ENCODE measurements around the gene POLR2H.
A peak's percentile ranks its signal among the peaks of the same experiment; 100 is the strongest.

Gene POLR2H

GRCh38 chr3:184361932-184362667 lies 590 bp downstream of the POLR2H start:
- intact Hi-C loops (cut with DNase I), result loop anchor here (10.0 kb wide), 1 partner anchor 443 kb away; no protein-coding TSS in a partner anchor
- DNase-seq, result peak in 8 of 10 donors; percentile 58 to 94 (median 68)

- intact Hi-C loops (cut with DNase I), result loop anchor here (10.0 kb wide), 1 partner anchor 442 kb away; no protein-coding TSS in a partner anchor
- DNase-seq, result peak; percentile 91 to 99 (median 95)
These were observed 1.4 kb downstream of the POLR2H start for GRCh38 chr3:184362668-184363546.

- DNase-seq, result no peak
- intact Hi-C loops (cut with DNase I), result loop anchor here (10.0 kb wide), 1 partner anchor 438 kb away; no protein-coding TSS in a partner anchor
These were observed 5.2 kb downstream of the POLR2H start for GRCh38 chr3:184366619-184367289.

- DNase-seq, result peak in 2 of 10 donors; percentile 44 to 64
These were observed 6.6 kb downstream of the POLR2H start for GRCh38 chr3:184368116-184368515.

GRCh38 chr3:184368586-184369183 lies 7.2 kb downstream of the POLR2H start:
- intact Hi-C loops (cut with DNase I), result loop anchor here (10.0 kb wide), 1 partner anchor 436 kb away; no protein-coding TSS in a partner anchor
- DNase-seq, result peak in 3 of 10 donors; percentile 47 to 81 (median 76)

More at GRCh38 chr3:184368116-184368515, 6.6 kb downstream of the POLR2H start:
- intact Hi-C loops (cut with DNase I), result loop anchor here (10.0 kb wide), 1 partner anchor 437 kb away; no protein-coding TSS in a partner anchor

GRCh38 chr3:184371570-184372018 lies 10.1 kb downstream of the POLR2H start:
- intact Hi-C loops (cut with DNase I), result loop anchor here (1.0 to 10.0 kb wide), 3 partner anchors 93 to 173 kb away; no protein-coding TSS in a partner anchor

GRCh38 chr3:184372296-184372821 lies 10.8 kb downstream of the POLR2H start:
- DNase-seq, result peak in 2 of 10 donors; percentile 48 to 55
- intact Hi-C loops (cut with DNase I), result loop anchor here (10.0 kb wide), 2 partner anchors 92 to 142 kb away; no protein-coding TSS in a partner anchor

More at GRCh38 chr3:184371570-184372018, 10.1 kb downstream of the POLR2H start:
- peak; percentile 56 to 97 (median 79) for DNase-seq

GRCh38 chr3:184372911-184373310 lies 11.4 kb downstream of the POLR2H start:
- DNase-seq, result peak in 2 of 10 donors; percentile 19 to 42
- intact Hi-C loops (cut with DNase I), result loop anchor here (10.0 kb wide), 2 partner anchors 92 to 142 kb away; no protein-coding TSS in a partner anchor

GRCh38 chr3:184373422-184373821 lies 11.9 kb downstream of the POLR2H start:
- intact Hi-C loops (cut with DNase I), result loop anchor here (10.0 kb wide), 2 partner anchors 91 to 141 kb away; no protein-coding TSS in a partner anchor
- peak in 2 of 10 donors; percentile 50 to 52 for DNase-seq

- DNase-seq, result peak in 2 of 10 donors; percentile 39 to 55
- intact Hi-C loops (cut with DNase I), result loop anchor here (10.0 kb wide), 2 partner anchors 89 to 139 kb away; no protein-coding TSS in a partner anchor
These were observed 14.4 kb downstream of the POLR2H start for GRCh38 chr3:184375747-184376461.

- peak in 1 of 10 donors; percentile 13 for DNase-seq
- intact Hi-C loops (cut with DNase I), result loop anchor here (10.0 kb wide), 2 partner anchors 87 to 137 kb away; no protein-coding TSS in a partner anchor
These were observed 15.9 kb downstream of the POLR2H start for GRCh38 chr3:184377374-184377773.

- intact Hi-C loops (cut with DNase I), result loop anchor here (10.0 kb wide), 2 partner anchors 87 to 137 kb away; no protein-coding TSS in a partner anchor
- peak in 1 of 10 donors; percentile 42 for DNase-seq
These were observed 16.5 kb downstream of the POLR2H start, which contains the start of gene THPO for GRCh38 chr3:184377882-184378445. TSS of gene THPO (minus strand) at chr3:184378207. CDS start at chr3:184376259, 1,948 bp downstream.

- intact Hi-C loops (cut with DNase I), result loop anchor here (10.0 kb wide), 2 partner anchors 86 to 136 kb away; no protein-coding TSS in a partner anchor
- peak in 3 of 10 donors; percentile 59 to 71 (median 66) for DNase-seq
These were observed 17.3 kb downstream of the POLR2H start for GRCh38 chr3:184378651-184379357.

GRCh38 chr3:184379358-184380184 lies 18.1 kb downstream of the POLR2H start, which contains the start of gene CHRD:
TSS of gene CHRD (plus strand) at chr3:184380054. CDS start at chr3:184380319, 265 bp downstream.
- DNase-seq, result peak in 3 of 10 donors; percentile 65 to 84 (median 72)
- intact Hi-C loops (cut with DNase I), result loop anchor here (10.0 kb wide), 2 partner anchors 85 to 135 kb away; no protein-coding TSS in a partner anchor

- DNase-seq, result peak in 8 of 10 donors; percentile 50 to 94 (median 64)
- intact Hi-C loops (cut with DNase I), result no loop called here
These were observed 18.7 kb downstream of the POLR2H start for GRCh38 chr3:184380185-184380626.

Measured in posterior cingulate gyrus (tissue), 11 donors.